Measurements from ENCODE around the gene FHDC1.
"Not testable (repeated sequence)": the region's sequence is repeated elsewhere in the genome, so short reads cannot be mapped to it uniquely, and the experiment has no call there.

Gene FHDC1

GRCh38 chr4:152935631-152936445 lies at the start of gene FHDC1:
FHDC1 (plus strand) TSS chr4:152936323; CDS start chr4:152943058, 6,735 bp downstream.
- DNase-seq (ENCODE audit: insufficient read length, low spot score): peak; percentile 55
- FAIRE-seq: peak; percentile 96

- DNase-seq (ENCODE audit: insufficient read length, low spot score) (no peak), FAIRE-seq (no peak)
Measured at GRCh38 chr4:152887981-152888380, 48.1 kb upstream of the FHDC1 start.

DNA sequence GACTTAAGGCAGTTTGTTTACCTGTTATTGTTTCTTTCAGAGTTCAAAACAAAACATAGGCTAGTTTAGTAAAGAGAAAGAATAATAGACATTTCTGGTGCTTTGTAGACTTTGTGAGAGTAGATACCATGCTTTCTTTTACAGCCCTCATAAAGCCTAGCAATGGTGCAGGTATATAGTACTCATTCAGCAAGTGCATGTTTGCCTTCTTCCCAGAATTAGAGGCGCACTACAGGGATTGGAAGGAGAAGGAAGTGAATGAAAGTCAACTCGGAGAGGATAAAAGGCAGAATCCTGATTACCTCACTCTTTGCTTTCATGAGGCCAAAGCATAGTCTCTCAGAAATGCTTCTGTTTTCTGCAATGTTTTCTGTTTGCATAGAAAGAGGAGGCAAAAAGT lies 43.1 kb upstream of the FHDC1 start:
- FAIRE-seq: no peak
- DNase-seq (ENCODE audit: insufficient read length, low spot score): no peak

DNA sequence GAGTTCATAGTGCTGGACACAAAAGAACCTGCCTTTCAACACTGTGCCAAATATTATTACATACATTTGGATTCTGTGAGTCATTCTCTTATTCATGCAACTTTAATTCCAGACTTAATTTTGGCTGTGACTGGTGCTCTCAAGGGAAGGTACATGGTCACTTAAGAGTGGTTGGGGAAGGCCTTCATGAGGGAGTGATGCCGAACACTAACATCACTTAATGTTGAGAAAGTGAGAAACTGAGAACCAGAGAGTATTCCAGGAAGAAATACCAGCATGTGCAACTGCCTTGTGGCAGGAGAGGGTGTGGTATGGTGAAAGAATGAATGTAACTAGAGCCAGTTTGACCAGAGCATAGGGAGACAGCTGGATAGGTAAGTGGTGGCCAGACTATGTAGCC lies 41.5 kb upstream of the FHDC1 start:
- no peak for FAIRE-seq
- no peak for DNase-seq (ENCODE audit: insufficient read length, low spot score)

DNA sequence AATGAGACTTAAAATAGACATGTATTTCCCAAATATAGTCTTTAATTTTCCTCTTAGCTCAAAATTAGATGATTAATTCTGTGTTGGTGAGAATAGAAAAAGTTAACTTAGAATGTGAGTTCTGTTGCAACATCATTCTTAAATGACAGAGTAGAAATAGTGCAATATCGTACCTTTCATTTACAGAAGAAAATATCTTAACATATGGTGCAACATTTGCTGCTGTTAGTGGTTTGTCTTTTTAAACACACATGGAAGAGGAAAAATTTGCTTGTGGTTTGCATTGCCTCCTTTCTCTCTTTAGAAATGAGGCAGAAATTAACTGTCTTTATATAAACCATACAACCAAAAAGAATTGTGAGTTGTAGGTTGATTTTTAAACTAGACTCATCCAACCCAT lies 39.3 kb upstream of the FHDC1 start:
- FAIRE-seq: no peak

DNA sequence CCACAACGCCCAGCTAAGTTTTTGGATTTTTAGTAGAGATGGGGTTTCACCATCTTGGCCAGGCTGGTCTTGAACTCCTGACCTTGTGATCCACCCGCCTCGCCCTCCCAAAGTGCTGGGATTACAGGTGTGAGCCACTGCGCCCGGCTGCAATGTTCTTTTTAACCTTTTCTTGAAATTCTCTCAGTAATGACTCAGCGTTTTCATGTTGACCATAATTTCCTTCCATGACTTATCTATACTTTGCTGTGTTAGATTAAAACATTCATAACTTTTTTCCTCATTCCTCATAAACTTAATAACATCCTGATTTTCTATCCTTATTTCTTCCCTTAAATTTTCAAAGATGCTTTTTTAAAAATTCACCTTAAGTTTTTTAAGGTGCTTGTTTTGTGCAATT lies 38.0 kb upstream of the FHDC1 start:
- not testable (repeated sequence) for FAIRE-seq; DNase-seq (ENCODE audit: insufficient read length, low spot score)

More for the DNA sequence above, 39.3 kb upstream of the FHDC1 start:
- no peak for DNase-seq (ENCODE audit: insufficient read length, low spot score)

GRCh38 chr4:152898606-152899005 lies 37.5 kb upstream of the FHDC1 start:
- no peak for DNase-seq (ENCODE audit: insufficient read length, low spot score)
- FAIRE-seq: no peak

- FAIRE-seq (no peak), DNase-seq (ENCODE audit: insufficient read length, low spot score) (no peak)
Measured at GRCh38 chr4:152900395-152900794, 35.7 kb upstream of the FHDC1 start.

DNA sequence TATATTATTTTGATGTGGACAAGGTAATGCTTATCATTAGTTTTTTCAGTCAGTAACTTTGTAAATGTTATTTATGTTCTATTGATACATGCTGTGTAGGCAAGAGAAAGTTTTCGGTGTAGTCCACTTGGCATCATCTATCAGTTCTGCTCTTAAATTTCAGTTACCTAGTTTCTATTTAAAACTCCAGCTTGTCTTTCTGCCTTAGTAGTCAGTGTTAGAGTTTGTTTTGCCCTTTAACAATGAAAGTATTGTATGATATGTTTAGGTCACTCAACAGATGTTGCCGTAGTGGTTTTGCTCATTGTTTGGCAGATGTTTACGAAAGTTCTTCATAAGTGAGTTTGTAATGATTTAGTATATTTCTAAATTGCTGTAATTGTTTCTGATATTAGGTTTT lies 34.9 kb upstream of the FHDC1 start:
- FAIRE-seq: no peak
- DNase-seq (ENCODE audit: insufficient read length, low spot score): no peak

DNA sequence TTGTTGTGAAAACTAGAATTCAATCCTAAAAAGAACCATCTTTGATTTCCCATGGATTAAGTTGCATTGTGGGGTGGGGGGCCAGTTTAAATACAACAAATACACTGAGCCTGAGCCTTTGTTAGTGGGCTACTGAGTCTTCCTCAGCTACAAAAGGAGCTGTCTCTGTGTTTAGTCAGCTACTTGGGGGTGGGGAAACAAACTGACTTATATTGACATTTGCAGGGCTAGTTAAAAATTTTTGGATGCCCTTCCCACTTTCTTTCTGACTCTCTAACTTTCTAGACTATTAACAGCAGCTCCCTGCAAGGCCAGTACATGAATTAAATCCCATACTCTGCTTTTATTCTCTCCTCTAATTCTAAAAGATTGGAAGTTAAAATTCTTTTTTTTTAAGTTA lies 32.5 kb upstream of the FHDC1 start:
- FAIRE-seq (no peak), DNase-seq (ENCODE audit: insufficient read length, low spot score) (no peak)

DNA sequence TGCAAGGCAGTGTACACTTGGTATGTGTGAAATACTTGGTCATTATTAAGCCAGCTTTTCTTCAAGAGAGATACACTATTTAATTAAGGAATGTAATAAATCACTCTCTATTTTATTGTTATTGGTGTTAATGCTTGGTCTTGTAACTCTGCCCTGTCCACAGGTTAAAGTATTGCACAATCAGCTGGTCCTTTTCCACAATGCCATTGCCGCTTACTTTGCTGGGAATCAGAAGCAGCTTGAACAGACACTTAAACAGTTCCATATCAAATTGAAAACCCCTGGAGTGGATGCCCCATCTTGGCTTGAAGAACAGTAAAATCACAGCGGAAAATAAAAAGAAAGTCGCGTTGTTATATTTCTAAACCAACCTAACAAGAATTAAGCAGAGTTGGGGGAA lies 26.2 kb upstream of the FHDC1 start:
- FAIRE-seq: no peak
- DNase-seq (ENCODE audit: insufficient read length, low spot score): no peak

DNA sequence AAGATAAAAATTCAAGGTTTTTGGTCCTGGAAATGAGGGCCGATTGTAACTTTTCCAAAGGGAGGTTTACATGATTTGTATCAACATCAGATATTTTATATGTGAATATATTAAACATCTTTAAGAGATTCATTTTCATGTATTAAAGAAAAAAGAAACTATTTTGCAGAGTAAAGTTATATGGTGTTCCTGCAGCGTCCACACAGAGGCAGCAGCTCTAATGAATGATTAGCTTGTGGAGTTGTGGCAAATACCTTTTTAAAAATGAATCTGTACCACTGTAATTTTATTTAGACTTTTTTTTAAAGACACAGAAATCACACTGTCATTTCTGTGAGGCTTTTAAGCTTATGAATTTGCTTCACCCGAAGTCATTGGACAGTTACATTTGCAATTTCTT lies 25.6 kb upstream of the FHDC1 start:
- FAIRE-seq: no peak
- DNase-seq (ENCODE audit: insufficient read length, low spot score): no peak

- FAIRE-seq: no peak
- no peak for DNase-seq (ENCODE audit: insufficient read length, low spot score)
Measured at GRCh38 chr4:152917543-152918395, 18.4 kb upstream of the FHDC1 start.

GRCh38 chr4:152919826-152920225 lies 16.3 kb upstream of the FHDC1 start:
- FAIRE-seq: no peak
- no peak for DNase-seq (ENCODE audit: insufficient read length, low spot score)

DNA sequence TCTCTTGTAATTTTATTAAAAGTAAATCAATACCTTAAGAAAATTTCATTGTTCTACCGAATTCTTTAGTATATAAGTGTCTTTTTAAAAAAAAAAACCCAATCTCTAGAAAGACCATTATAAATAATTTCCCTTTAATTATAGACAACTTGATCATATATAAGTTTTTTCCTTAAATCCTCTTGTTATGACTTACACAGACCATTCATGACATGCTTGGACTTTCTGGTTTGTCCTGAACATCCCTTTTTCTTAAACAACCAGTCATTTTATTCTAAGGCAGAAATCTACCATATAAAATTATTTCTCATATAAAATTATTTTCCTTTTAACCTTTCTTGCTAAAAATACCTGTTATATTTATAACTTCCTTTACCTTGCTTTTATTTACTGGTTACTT lies 15.4 kb upstream of the FHDC1 start:
- no peak for FAIRE-seq
- no peak for DNase-seq (ENCODE audit: insufficient read length, low spot score)

- no peak for DNase-seq (ENCODE audit: insufficient read length, low spot score)
- FAIRE-seq: no peak
Measured at GRCh38 chr4:152921284-152921683, 14.8 kb upstream of the FHDC1 start.

GRCh38 chr4:152925851-152926250 lies 10.3 kb upstream of the FHDC1 start:
- FAIRE-seq (no peak), DNase-seq (ENCODE audit: insufficient read length, low spot score) (no peak)

GRCh38 chr4:152926959-152927358 lies 9.2 kb upstream of the FHDC1 start:
- no peak for DNase-seq (ENCODE audit: insufficient read length, low spot score)
- FAIRE-seq: no peak

- no peak for FAIRE-seq
- no peak for DNase-seq (ENCODE audit: insufficient read length, low spot score)
Measured at GRCh38 chr4:152927737-152928136, 8.4 kb upstream of the FHDC1 start.

DNA sequence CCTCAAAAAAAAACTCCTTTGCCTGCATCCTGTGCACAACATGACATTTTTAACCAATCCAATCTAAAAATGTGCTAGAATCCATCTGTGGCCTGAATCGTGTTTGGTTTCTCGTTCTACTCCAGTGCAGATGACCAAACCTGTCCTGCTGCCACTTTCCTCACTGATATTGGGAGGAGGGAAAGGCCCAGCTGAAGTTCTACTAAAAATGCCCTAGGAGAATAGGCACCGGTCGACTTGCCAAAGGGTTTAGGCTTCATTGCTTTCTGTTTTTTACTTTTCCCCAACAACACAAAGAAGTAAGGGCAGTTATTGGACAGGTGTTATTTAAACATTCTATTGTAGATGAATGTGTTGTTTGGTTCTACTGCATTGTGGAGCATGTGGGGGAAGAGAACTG lies 7.8 kb upstream of the FHDC1 start:
- DNase-seq (ENCODE audit: insufficient read length, low spot score) (no peak), FAIRE-seq (no peak)

GRCh38 chr4:152929888-152930287 lies 6.2 kb upstream of the FHDC1 start:
- no peak for DNase-seq (ENCODE audit: insufficient read length, low spot score)
- no peak for FAIRE-seq

DNA sequence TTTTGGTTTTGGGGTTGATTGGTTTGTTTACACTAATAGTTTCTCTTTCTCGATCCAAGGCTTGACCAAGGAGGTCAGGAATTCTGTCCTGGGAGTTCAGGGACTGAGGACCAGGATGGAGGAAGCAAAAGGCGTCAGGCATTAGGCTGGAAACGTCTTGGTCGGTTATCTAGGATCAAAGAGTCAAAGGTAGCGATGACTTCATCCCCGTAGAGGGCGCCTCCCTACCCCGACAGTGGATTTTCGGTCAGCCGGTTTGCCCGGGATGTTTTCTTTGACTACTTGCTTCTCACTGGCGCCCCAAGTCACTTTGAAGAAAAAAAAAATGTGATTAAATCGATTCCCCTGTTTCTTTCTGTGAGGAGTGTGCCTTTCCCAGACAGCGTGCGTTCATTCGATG lies 980 bp upstream of the FHDC1 start:
- DNase-seq (ENCODE audit: insufficient read length, low spot score) (no peak), FAIRE-seq (no peak)
